Mammary epithelial cell (primary cell): ENCODE measurements around the gene HNF4A.

Experiments used
- EZH2 ChIP-seq: IDR thresholded peaks from 2 replicates; pipeline ENCODE4 v1.6.1; 2012; ENCODE audit warnings: low read length, inconsistent platforms, borderline replicate concordance
- TF ChIP-seq, protein P1 (sequence below), 2 donors: IDR thresholded peaks in 1 of 2; conservative IDR thresholded peaks in 1 of 2; 2 replicates each; pipeline ENCODE4 v1.5.1; 2011 to 2012; ENCODE audit warnings: inconsistent platforms in 2 of 2, low read length in 2 of 2, mild to moderate bottlenecking in 2 of 2, control low read depth in 1 of 2, low read depth in 1 of 2; ENCODE audit not compliant: insufficient read depth in 1 of 2; ENCODE audit errors: extremely low read depth in 1 of 2

DNA sequence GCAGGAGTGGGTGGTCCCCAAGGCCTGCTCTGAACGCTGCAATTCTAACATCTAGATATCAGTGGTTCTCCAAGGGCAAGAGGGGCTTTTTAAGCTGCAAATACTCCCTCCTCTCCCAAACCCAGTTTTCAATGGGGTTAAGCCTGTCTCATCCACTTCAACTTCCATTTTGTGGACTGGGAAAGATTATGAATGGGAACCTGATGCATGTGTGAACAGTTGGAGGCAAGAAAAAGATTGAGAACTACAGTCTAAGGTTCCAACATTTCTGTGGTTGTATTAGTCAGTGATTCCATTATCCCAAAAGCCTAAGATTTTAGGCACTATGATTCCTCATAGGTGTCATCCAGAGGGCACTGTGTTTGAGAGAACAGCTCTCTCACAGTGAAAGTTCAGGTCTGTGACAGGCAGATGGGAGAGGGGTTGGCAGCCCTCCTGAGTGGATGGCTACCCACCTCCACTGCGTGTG is 53.7 kb downstream of the HNF4A start:
- TF ChIP-seq, protein P1, sequence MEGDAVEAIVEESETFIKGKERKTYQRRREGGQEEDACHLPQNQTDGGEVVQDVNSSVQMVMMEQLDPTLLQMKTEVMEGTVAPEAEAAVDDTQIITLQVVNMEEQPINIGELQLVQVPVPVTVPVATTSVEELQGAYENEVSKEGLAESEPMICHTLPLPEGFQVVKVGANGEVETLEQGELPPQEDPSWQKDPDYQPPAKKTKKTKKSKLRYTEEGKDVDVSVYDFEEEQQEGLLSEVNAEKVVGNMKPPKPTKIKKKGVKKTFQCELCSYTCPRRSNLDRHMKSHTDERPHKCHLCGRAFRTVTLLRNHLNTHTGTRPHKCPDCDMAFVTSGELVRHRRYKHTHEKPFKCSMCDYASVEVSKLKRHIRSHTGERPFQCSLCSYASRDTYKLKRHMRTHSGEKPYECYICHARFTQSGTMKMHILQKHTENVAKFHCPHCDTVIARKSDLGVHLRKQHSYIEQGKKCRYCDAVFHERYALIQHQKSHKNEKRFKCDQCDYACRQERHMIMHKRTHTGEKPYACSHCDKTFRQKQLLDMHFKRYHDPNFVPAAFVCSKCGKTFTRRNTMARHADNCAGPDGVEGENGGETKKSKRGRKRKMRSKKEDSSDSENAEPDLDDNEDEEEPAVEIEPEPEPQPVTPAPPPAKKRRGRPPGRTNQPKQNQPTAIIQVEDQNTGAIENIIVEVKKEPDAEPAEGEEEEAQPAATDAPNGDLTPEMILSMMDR (conservative IDR thresholded peaks at IDR 0.05 in 1 of 2, IDR thresholded peaks at IDR 0.05 in 1 of 2; ENCODE audit: extremely low read depth in 1 of 2, insufficient read depth in 1 of 2, low read depth in 1 of 2, low read length in 2 of 2): no peak
- TF ChIP-seq EZH2: no peak
